Heart left ventricle (tissue), 13 donors: ENCODE data around the gene TCF7.

ENCODE experiments used
- POLR2A ChIP-seq, 2 donors: fragments of 450-650 bp; IDR thresholded peaks; one replicate each; pipeline ENCODE4 v1.6.1; 2017; ENCODE audit warnings: antibody characterized with exemption in 2 of 2, mild to moderate bottlenecking in 2 of 2, moderate library complexity in 2 of 2
- TF ChIP-seq, protein P1 (sequence below), 12 donors: fragments of 200-600 bp; sonication (generic) in 4 of 12; IDR thresholded peaks; one replicate each; pipeline versions ENCODE4 v1.5.0 to v1.8.0; 2018 to 2022; ENCODE audit warnings: antibody characterized with exemption in 12 of 12, mild to moderate bottlenecking in 5 of 12
- donor health status: ischemic (EF 13 %, LVEDD 7.1; RV severe dilation, severe dysfunction).
- donor health status: DM: no; HTN: yes; CAD: no.
- donor health status: DM: no; HTN: no; CAD: no.
- donor health status: ischemic (EF 25% LVEDD 6.9; RV normal size, moderate dysfunction).
- donor health status: ischemic (EF 25% LVEDD 5.7; RV mildly dilated, moderate dysfunction).
- donor health status: ischemic (EF 35%, LVEDD 5.7; RV mildly dilated, moderate dysfunction).
- donor health status: nonischemic (EF 11% LVEDD 7.7; RV severe dilation, severe dysfunction).
- donor health status: DM: yes; HTN: yes; CAD: no.
- donor health status: PGD.
- donor health status: ischemic (EF 29% LVEDD 5.4; RV normal size, mild dysfunction).
- donor health status: nonischemic (EF 23%, LVEDD 6.1; RV moderate dilation, normal function).

DNA sequence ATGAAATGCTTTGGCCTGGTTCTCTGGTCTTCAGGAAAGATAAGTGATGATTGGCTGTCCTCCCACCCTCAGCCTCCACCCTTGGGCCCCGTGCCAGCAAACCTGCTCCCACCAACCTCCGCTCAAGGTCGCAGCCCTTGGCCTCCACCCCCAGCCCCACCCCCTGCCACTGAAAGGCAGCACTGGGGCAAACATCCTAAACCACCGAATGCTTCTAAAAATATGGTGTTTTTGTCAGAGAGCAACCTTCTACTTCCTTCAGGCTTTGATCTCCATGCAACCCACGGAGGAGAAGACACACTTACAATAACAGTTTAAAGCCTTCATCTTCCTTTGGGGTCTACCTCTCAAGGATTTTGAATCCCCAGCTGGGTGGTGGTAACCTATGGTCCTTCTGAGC is 24.0 kb upstream of the TCF7 start:
- TF ChIP-seq, protein P1, sequence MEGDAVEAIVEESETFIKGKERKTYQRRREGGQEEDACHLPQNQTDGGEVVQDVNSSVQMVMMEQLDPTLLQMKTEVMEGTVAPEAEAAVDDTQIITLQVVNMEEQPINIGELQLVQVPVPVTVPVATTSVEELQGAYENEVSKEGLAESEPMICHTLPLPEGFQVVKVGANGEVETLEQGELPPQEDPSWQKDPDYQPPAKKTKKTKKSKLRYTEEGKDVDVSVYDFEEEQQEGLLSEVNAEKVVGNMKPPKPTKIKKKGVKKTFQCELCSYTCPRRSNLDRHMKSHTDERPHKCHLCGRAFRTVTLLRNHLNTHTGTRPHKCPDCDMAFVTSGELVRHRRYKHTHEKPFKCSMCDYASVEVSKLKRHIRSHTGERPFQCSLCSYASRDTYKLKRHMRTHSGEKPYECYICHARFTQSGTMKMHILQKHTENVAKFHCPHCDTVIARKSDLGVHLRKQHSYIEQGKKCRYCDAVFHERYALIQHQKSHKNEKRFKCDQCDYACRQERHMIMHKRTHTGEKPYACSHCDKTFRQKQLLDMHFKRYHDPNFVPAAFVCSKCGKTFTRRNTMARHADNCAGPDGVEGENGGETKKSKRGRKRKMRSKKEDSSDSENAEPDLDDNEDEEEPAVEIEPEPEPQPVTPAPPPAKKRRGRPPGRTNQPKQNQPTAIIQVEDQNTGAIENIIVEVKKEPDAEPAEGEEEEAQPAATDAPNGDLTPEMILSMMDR (IDR thresholded peaks at IDR 0.05), result no peak
- TF ChIP-seq POLR2A (IDR thresholded peaks at IDR 0.05), result no peak
